Stomach smooth muscle (tissue), 2 donors: ENCODE data around the gene GSG1L.

ENCODE experiments used
- H3K27ac ChIP-seq: one replicate; pipeline ENCODE4 v1.7.0; 2013; ENCODE audit warnings: mild to moderate bottlenecking, low read length, inconsistent platforms
- H3K27me3 ChIP-seq, 2 donors: one replicate each; pipeline ENCODE4 v1.7.0; 2013; ENCODE audit warnings: low read length in 2 of 2; ENCODE audit not compliant: insufficient read depth in 2 of 2, control insufficient read depth in 1 of 2
- H3K36me3 ChIP-seq, 2 donors: one replicate each; pipeline ENCODE4 v1.7.0; 2013; ENCODE audit warnings: low read length in 2 of 2; ENCODE audit not compliant: control insufficient read depth in 2 of 2, insufficient read depth in 2 of 2
- H3K4me1 ChIP-seq: one replicate; pipeline ENCODE4 v1.7.0; 2013; ENCODE audit warnings: low read length; ENCODE audit not compliant: control insufficient read depth, insufficient read depth
- H3K4me3 ChIP-seq, 2 donors: one replicate each; pipeline ENCODE4 v1.7.0; 2013; ENCODE audit warnings: low read length in 2 of 2
- H3K9ac ChIP-seq, 2 donors: one replicate each; pipeline ENCODE4 v1.7.0; 2013; ENCODE audit warnings: low read length in 2 of 2, mild to moderate bottlenecking in 1 of 2
- H3K9me3 ChIP-seq, 2 donors: one replicate each; pipeline ENCODE4 v1.7.0; 2013; ENCODE audit warnings: low read length in 2 of 2; ENCODE audit not compliant: control insufficient read depth in 2 of 2
- donor health status: healthy.
- donor health status: Pancreatic carcinoma.

The GSG1L gene

GRCh38 chr16:28040039-28040438, 23.5 kb downstream of the GSG1L start:
- H3K4me3 ChIP-seq = no peak overlapping the region
- H3K9ac ChIP-seq = no peak overlapping the region

GRCh38 chr16:28039493-28039892, 24.0 kb downstream of the GSG1L start:
- Histone ChIP-seq H3K27ac (no peak overlapping the region), H3K36me3 (no peaks in the 10 kb centered on the region), H3K4me1 (no peaks in the 10 kb centered on the region), H3K9ac (no peak overlapping the region), H3K9me3 (peaks cover 0 to 8% of the 10 kb centered on the region in 2 donors), H3K27me3 (peaks cover 0 to 3% of the 10 kb centered on the region in 2 donors), H3K4me3 (no peak overlapping the region)

More at GRCh38 chr16:28040039-28040438, 23.5 kb downstream of the GSG1L start:
- peaks cover 0 to 8% of the 10 kb centered on the region in 2 donors for H3K9me3 ChIP-seq
- no peaks in the 10 kb centered on the region for H3K36me3 ChIP-seq
- H3K4me1 ChIP-seq = no peaks in the 10 kb centered on the region
- H3K27ac ChIP-seq = no peak overlapping the region
- peaks cover 0 to 3% of the 10 kb centered on the region in 2 donors for H3K27me3 ChIP-seq

GRCh38 chr16:28038409-28038808, 25.1 kb downstream of the GSG1L start:
- Histone ChIP-seq H3K9me3 (peaks cover 0 to 8% of the 10 kb centered on the region in 2 donors), H3K27ac (no peak overlapping the region), H3K4me1 (no peaks in the 10 kb centered on the region), H3K27me3 (peaks cover 0 to 3% of the 10 kb centered on the region in 2 donors), H3K4me3 (no peak overlapping the region), H3K36me3 (no peaks in the 10 kb centered on the region), H3K9ac (no peak overlapping the region)

GRCh38 chr16:28035866-28036393, 27.6 kb downstream of the GSG1L start:
- Histone ChIP-seq H3K9me3 (peaks cover 0 to 8% of the 10 kb centered on the region in 2 donors), H3K4me3 (no peak overlapping the region), H3K4me1 (no peaks in the 10 kb centered on the region), H3K36me3 (no peaks in the 10 kb centered on the region), H3K27me3 (peaks cover 0 to 3% of the 10 kb centered on the region in 2 donors), H3K9ac (no peak overlapping the region), H3K27ac (no peak overlapping the region)

- Histone ChIP-seq H3K9ac (no peak overlapping the region), H3K27me3 (peaks cover 0 to 3% of the 10 kb centered on the region in 2 donors), H3K27ac (no peak overlapping the region), H3K36me3 (no peaks in the 10 kb centered on the region), H3K9me3 (peaks cover 0 to 3% of the 10 kb centered on the region in 2 donors), H3K4me3 (no peak overlapping the region), H3K4me1 (no peaks in the 10 kb centered on the region)
These were observed 29.6 kb downstream of the GSG1L start for GRCh38 chr16:28033870-28034269.

- no peak overlapping the region for H3K27ac ChIP-seq
- no peak overlapping the region for H3K9ac ChIP-seq
- no peaks in the 10 kb centered on the region for H3K27me3 ChIP-seq
- H3K36me3 ChIP-seq = no peaks in the 10 kb centered on the region
- H3K4me3 ChIP-seq = no peak overlapping the region
- H3K9me3 ChIP-seq = no peaks in the 10 kb centered on the region
- peaks cover 2% of the 10 kb centered on the region for H3K4me1 ChIP-seq
These were observed 34.0 kb downstream of the GSG1L start for GRCh38 chr16:28029387-28030002.

- Histone ChIP-seq H3K4me1 (peaks cover 2% of the 10 kb centered on the region), H3K9me3 (peaks cover 2% of the 10 kb centered on the region in 2 donors), H3K36me3 (no peaks in the 10 kb centered on the region), H3K27ac (no peak overlapping the region), H3K4me3 (no peak overlapping the region), H3K9ac (no peak overlapping the region), H3K27me3 (no peaks in the 10 kb centered on the region)
These were observed 36.5 kb downstream of the GSG1L start for GRCh38 chr16:28027055-28027454.

- Histone ChIP-seq H3K4me1 (peaks cover 2% of the 10 kb centered on the region), H3K27me3 (no peaks in the 10 kb centered on the region), H3K4me3 (no peak overlapping the region), H3K36me3 (no peaks in the 10 kb centered on the region), H3K27ac (no peak overlapping the region), H3K9ac (no peak overlapping the region), H3K9me3 (peaks cover 9 to 11% of the 10 kb centered on the region in 2 donors)
These were observed 37.9 kb downstream of the GSG1L start for GRCh38 chr16:28025631-28026030.

GRCh38 chr16:28019218-28019617, 44.3 kb downstream of the GSG1L start:
- Histone ChIP-seq H3K4me1 (no peaks in the 10 kb centered on the region), H3K27ac (no peak overlapping the region), H3K27me3 (no peaks in the 10 kb centered on the region), H3K4me3 (no peak overlapping the region), H3K36me3 (no peaks in the 10 kb centered on the region), H3K9ac (no peak overlapping the region), H3K9me3 (peaks cover 16 to 30% of the 10 kb centered on the region in 2 donors)

GRCh38 chr16:28014851-28015250, 48.7 kb downstream of the GSG1L start:
- H3K4me3 ChIP-seq = no peak overlapping the region
- H3K27me3 ChIP-seq = peaks cover 0 to 4% of the 10 kb centered on the region in 2 donors
- H3K27ac ChIP-seq = no peak overlapping the region
- no peak overlapping the region for H3K9ac ChIP-seq
- H3K4me1 ChIP-seq = no peaks in the 10 kb centered on the region
- H3K36me3 ChIP-seq = no peaks in the 10 kb centered on the region
- H3K9me3 ChIP-seq = peaks cover 6 to 12% of the 10 kb centered on the region in 2 donors

GRCh38 chr16:28013878-28014277, 49.6 kb downstream of the GSG1L start:
- Histone ChIP-seq H3K27ac (no peak overlapping the region), H3K9ac (no peak overlapping the region), H3K4me1 (no peaks in the 10 kb centered on the region), H3K36me3 (no peaks in the 10 kb centered on the region), H3K9me3 (peaks cover 3 to 9% of the 10 kb centered on the region in 2 donors), H3K27me3 (peaks cover 0 to 4% of the 10 kb centered on the region in 2 donors), H3K4me3 (no peak overlapping the region)
